Ovary (tissue), 9 donors: Measurements from ENCODE around the gene GPC1. TPM values are rescaled to one million over a fixed set of nuclear protein-coding genes. Genes with fewer than 3 reads are reported as not detected.
A peak's percentile ranks its signal among the peaks of the same experiment; 100 is the strongest.

Source experiments
- DNase-seq, 5 donors: peaks; one replicate each; pipeline ENCODE4 v3.0.0-alpha.2; 2019 to 2020
- H3K27ac ChIP-seq, 2 donors: fragments of 200-600 bp; one replicate each; pipeline versions ENCODE4 v1.5.1 to v1.8.0; 2019 to 2022
- H3K27me3 ChIP-seq: fragments of 200-600 bp; one replicate; pipeline ENCODE4 v1.8.0; 2022
- H3K36me3 ChIP-seq: fragments of 200-600 bp; sonication (generic); one replicate; pipeline ENCODE4 v1.5.1; 2019
- H3K4me1 ChIP-seq: one replicate; pipeline ENCODE4 v1.8.1; 2013; ENCODE audit warnings: mild to moderate bottlenecking, moderate library complexity; ENCODE audit not compliant: insufficient read depth
- H3K4me3 ChIP-seq: fragments of 200-600 bp; sonication (generic); one replicate; pipeline ENCODE4 v1.5.1; 2017
- H3K9me3 ChIP-seq, 2 donors: fragments of 200-600 bp in 1 of 2; sonication (generic) in 1 of 2; one replicate each; pipeline versions ENCODE4 v1.5.1 to v1.8.1; 2013 to 2019; ENCODE audit warnings: mild to moderate bottlenecking in 1 of 2, moderate library complexity in 1 of 2
- EP300 ChIP-seq: sonication (generic); formaldehyde crosslinking; IDR thresholded peaks from one replicate; pipeline ENCODE4 v1.6.1; 2017; ENCODE audit warnings: antibody characterized with exemption
- POLR2A ChIP-seq: fragments of 450-650 bp; IDR thresholded peaks from one replicate; pipeline ENCODE4 v1.6.1; 2017; ENCODE audit warnings: antibody characterized with exemption, mild to moderate bottlenecking, moderate library complexity
- WGBS, 3 donors: extraction: QIAGEN DNeasy Blood & Tissue Kit in 1 of 3; methylation state at CpG; one replicate each; pipeline versions ENCODE4 v1.1.5 to v1.1.7; 2013 to 2017; 5-methylcytosine and 5-hydroxymethylcytosine counted together
- intact Hi-C, 4 donors: fragments of 100-400 bp; cut with DNase I; formaldehyde crosslinking; loops; one replicate each; pipeline versions ENCODE4 v1.11.0 to v1.15.1; 2022 to 2023
- polyA plus RNA-seq, 2 donors: library from polyadenylated mRNA; stranded (reverse); fragments of 200-250 nt in 1 of 2; fragments of 350-450 nt in 1 of 2; fragmentation: Illumina TruSeq in 1 of 2; extraction: RNeasy Lipid Tissue Mini Kit (QIAGEN cat#74804) in 1 of 2; gene quantifications; one replicate each; pipeline ENCODE4 v1.2.3, GENCODE V29; 2013 to 2014
- total RNA-seq, 7 donors: library from RNA; depleted of rRNA in 2 of 7; stranded (reverse); fragments of >200 nt in 2 of 7; fragmentation: NEBNext Ultra II Directional in 3 of 7; extraction: Animal tissue kit (Norgen Biotek cat#: 25700) in 3 of 7; gene quantifications; one replicate each; pipeline versions ENCODE4 v1.1.0 to v1.2.4, GENCODE V29; 2016 to 2023
- TF ChIP-seq, protein P1 (sequence below), 3 donors: fragments of 450-650 bp in 2 of 3; fragments of 200-600 bp in 1 of 3; IDR thresholded peaks; one replicate each; pipeline versions ENCODE4 v1.5.1 to v1.8.0; 2016 to 2022; ENCODE audit warnings: antibody characterized with exemption in 3 of 3, mild to moderate bottlenecking in 1 of 3
- donor health status: DM: no; HTN: no; CAD: no; lungs with moderate emphysema.
- donor health status: DM: no; HTN: no; CAD: no.
- donor health status: Bipolar disorder and iron deficiency.
- donor health status: DM: yes; HTN: yes; CAD: no.
- donor health status: DM: no; HTN: no; CAD: no.
- donor health status: DM: yes; HTN: yes; CAD: no.

GPC1 gene
- total and polyA plus RNA-seq, 9 donors = 2.9 to 149 (median 71.4) TPM

DNA sequence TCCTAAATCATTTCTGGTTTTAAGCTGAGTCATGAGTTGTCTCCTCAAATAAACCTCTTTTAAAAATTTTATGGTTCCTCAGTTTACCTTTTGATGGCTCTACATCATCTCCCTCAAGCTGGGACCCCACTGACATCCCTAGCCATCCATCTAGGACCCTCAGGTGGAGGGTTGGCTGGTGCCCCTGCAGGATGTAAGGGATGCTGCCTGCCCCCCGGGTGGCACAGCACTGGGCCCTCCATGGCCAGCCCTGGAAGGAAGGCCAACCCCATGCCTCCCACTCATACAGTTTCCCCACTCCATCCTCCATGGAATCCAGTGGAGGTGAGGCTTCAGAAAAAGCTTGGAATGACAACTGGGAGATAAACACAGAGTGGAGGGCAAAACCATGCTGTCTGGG is 17.2 kb upstream of the GPC1 start:
- peak in 3 of 5 donors; percentile 3 to 6 (median 6) for DNase-seq
- 92 to 100% (median 93%) methylated on average over 1 of the region's 1 CpG for WGBS, 3 donors

GRCh38 chr2:240419271-240419670 is 16.2 kb upstream of the GPC1 start:
- H3K36me3 ChIP-seq = no peaks in the 10 kb centered on the region
- H3K27me3 ChIP-seq = no peaks in the 10 kb centered on the region
- H3K4me1 ChIP-seq = no peaks in the 10 kb centered on the region
- no peaks in the 10 kb centered on the region for H3K9me3 ChIP-seq
- intact Hi-C loops = no loop called here
- DNase-seq = peak in 3 of 5 donors; percentile 0 to 17 (median 2)
- no peak overlapping the region for H3K27ac ChIP-seq
- 64 to 78% (median 73%) methylated on average over 7 of the region's 7 CpGs for WGBS, 3 donors
- TF ChIP-seq EP300 = no peak
- TF ChIP-seq, protein P1, sequence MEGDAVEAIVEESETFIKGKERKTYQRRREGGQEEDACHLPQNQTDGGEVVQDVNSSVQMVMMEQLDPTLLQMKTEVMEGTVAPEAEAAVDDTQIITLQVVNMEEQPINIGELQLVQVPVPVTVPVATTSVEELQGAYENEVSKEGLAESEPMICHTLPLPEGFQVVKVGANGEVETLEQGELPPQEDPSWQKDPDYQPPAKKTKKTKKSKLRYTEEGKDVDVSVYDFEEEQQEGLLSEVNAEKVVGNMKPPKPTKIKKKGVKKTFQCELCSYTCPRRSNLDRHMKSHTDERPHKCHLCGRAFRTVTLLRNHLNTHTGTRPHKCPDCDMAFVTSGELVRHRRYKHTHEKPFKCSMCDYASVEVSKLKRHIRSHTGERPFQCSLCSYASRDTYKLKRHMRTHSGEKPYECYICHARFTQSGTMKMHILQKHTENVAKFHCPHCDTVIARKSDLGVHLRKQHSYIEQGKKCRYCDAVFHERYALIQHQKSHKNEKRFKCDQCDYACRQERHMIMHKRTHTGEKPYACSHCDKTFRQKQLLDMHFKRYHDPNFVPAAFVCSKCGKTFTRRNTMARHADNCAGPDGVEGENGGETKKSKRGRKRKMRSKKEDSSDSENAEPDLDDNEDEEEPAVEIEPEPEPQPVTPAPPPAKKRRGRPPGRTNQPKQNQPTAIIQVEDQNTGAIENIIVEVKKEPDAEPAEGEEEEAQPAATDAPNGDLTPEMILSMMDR (IDR thresholded peaks at IDR 0.05) = no peak
- TF ChIP-seq POLR2A = no peak
- no peak overlapping the region for H3K4me3 ChIP-seq

More for the DNA sequence above, 17.2 kb upstream of the GPC1 start:
- no peaks in the 10 kb centered on the region for H3K9me3 ChIP-seq
- no peak overlapping the region for H3K4me3 ChIP-seq
- TF ChIP-seq, protein P1 (IDR thresholded peaks at IDR 0.05) = no peak
- no peak for TF ChIP-seq POLR2A
- TF ChIP-seq EP300 = no peak
- no peaks in the 10 kb centered on the region for H3K27me3 ChIP-seq
- no peaks in the 10 kb centered on the region for H3K4me1 ChIP-seq
- no peaks in the 10 kb centered on the region for H3K36me3 ChIP-seq
- no peak overlapping the region for H3K27ac ChIP-seq
- intact Hi-C loops = no loop called here

- Histone ChIP-seq H3K27ac (no peak overlapping the region), H3K4me3 (no peak overlapping the region), H3K4me1 (no peaks in the 10 kb centered on the region), H3K36me3 (no peaks in the 10 kb centered on the region), H3K27me3 (no peaks in the 10 kb centered on the region), H3K9me3 (no peaks in the 10 kb centered on the region)
- intact Hi-C loops = no loop called here
- TF ChIP-seq, protein P1 (IDR thresholded peaks at IDR 0.05) = no peak
- TF ChIP-seq POLR2A = no peak
- 11 to 23% (median 11%) methylated on average over 2 of the region's 2 CpGs for WGBS, 3 donors
- DNase-seq = no peak
Measured at GRCh38 chr2:240419723-240420122, 15.7 kb upstream of the GPC1 start.

DNA sequence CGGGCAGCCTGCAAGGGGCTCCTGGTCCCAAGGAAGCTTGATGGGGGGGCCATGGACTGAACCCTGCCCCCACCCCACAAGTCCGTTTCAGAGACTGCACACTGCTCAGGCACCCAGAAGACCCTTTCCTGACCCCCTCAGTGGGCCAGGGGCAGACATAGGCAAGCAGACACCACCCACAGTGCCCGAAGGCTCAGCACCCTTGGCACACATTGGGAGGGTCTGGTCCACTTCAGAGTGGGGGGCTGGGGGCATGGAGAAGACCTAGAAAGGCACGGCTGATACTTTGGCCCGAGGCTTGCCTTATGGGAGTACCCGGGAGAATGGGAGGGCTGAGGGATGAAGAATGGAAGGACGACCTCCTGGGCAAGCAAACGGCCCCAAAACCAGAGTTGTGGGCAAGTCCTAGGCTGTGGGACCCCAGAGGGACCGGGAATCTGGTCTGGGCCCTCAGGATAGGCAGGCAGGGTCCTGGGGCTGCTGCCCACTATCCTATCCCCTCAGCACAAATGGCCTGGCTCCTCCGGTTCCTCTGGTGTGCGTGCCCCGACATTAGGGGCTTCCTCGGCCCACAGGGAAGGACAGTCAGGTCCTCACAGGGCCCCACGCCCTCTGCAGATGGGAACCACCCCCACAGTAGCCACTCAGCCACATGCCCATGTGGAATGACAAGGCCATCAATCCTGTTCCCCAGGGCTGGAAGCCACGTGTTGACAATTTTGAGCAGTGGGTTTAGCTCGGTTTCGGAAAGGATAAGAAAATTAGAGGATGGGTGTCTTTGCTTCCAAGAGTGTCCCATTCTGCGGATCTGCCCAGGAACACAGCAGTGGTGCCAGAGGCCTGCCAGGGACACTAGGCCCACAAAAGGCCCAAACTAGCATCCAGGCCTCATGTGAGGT is 15.0 kb upstream of the GPC1 start:
- Histone ChIP-seq H3K9me3 (no peaks in the 10 kb centered on the region), H3K27me3 (no peaks in the 10 kb centered on the region), H3K4me3 (no peak overlapping the region), H3K36me3 (no peaks in the 10 kb centered on the region), H3K27ac (no peak overlapping the region), H3K4me1 (no peaks in the 10 kb centered on the region)
- intact Hi-C loops = no loop called here
- DNase-seq = peak in 3 of 5 donors; percentile 6 to 22 (median 7)
- 83 to 91% (median 89%) methylated on average over 18 of the region's 18 CpGs for WGBS, 3 donors
- TF ChIP-seq POLR2A = no peak
- TF ChIP-seq, protein P1 (IDR thresholded peaks at IDR 0.05) = no peak
